Activated T-cell treated with anti-CD3 and anti-CD28 coated beads, Interleukin-2, amount 50 U/mL, for 4 hours (primary cell): ENCODE measurements around the gene PCBD1. TPM values are rescaled to one million over a fixed set of nuclear protein-coding genes. Genes with fewer than 3 reads are reported as not detected.

Source experiments
- total RNA-seq, 3 donors: library from RNA; stranded (reverse); gene quantifications; one replicate each; pipeline ENCODE4 v1.2.1, GENCODE V29; 2021

The PCBD1 gene
- total RNA-seq, 3 donors from 2014 or later = 27.9 to 30.9 (median 28.8) TPM

Other genes with a start within 250 kb of the PCBD1 start
- under 1 TPM; 0.08 to 0.15 (median 0.14) TPM for gene ADAMTS14, start 216.1 kb downstream of the PCBD1 start, total RNA-seq
- gene TBATA, start 103.2 kb downstream of the PCBD1 start, total RNA-seq = not detected
- 10 to 100 TPM; 71.3 to 98.9 (median 90.5) TPM for gene SGPL1, start 72.6 kb downstream of the PCBD1 start, total RNA-seq